Memory B cell (primary cell): ENCODE results near the gene ENTR1.

ENCODE experiments used
- ATAC-seq: fragments of 150-1000 bp; cut with Tn5 transposase; 2 replicates; pipeline ENCODE4 v1.10.0; 2021; ENCODE audit warnings: low read depth, mild to moderate bottlenecking, moderate library complexity
- DNase-seq, 2 donors: peaks; one replicate each; pipeline ENCODE4 v3.0.0; 2022; ENCODE audit warnings: low spot score in 2 of 2
- H3K27ac Mint-ChIP-seq: one replicate; pipeline ENCODE4 v1.8.0; 2022; ENCODE audit warnings: mild to moderate bottlenecking, moderate library complexity, mixed read lengths
- H3K27me3 Mint-ChIP-seq: one replicate; pipeline ENCODE4 v1.8.0; 2022; ENCODE audit warnings: mixed read lengths
- H3K36me3 Mint-ChIP-seq: one replicate; pipeline ENCODE4 v1.8.0; 2022; ENCODE audit warnings: mild to moderate bottlenecking, mixed read lengths
- H3K4me1 Mint-ChIP-seq: one replicate; pipeline ENCODE4 v1.8.0; 2022; ENCODE audit warnings: mixed read lengths
- H3K4me3 Mint-ChIP-seq: one replicate; pipeline ENCODE4 v1.8.0; 2022; ENCODE audit warnings: mild to moderate bottlenecking, moderate library complexity, mixed read lengths
- H3K9me3 Mint-ChIP-seq: one replicate; pipeline ENCODE4 v1.8.0; 2022; ENCODE audit warnings: mixed read lengths

Gene ENTR1, protein sequence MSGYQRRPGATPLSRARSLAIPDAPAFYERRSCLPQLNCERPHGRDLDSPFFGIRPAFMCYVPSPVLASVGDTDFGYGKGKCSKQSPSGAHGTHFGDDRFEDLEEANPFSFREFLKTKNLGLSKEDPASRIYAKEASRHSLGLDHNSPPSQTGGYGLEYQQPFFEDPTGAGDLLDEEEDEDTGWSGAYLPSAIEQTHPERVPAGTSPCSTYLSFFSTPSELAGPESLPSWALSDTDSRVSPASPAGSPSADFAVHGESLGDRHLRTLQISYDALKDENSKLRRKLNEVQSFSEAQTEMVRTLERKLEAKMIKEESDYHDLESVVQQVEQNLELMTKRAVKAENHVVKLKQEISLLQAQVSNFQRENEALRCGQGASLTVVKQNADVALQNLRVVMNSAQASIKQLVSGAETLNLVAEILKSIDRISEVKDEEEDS

DNA sequence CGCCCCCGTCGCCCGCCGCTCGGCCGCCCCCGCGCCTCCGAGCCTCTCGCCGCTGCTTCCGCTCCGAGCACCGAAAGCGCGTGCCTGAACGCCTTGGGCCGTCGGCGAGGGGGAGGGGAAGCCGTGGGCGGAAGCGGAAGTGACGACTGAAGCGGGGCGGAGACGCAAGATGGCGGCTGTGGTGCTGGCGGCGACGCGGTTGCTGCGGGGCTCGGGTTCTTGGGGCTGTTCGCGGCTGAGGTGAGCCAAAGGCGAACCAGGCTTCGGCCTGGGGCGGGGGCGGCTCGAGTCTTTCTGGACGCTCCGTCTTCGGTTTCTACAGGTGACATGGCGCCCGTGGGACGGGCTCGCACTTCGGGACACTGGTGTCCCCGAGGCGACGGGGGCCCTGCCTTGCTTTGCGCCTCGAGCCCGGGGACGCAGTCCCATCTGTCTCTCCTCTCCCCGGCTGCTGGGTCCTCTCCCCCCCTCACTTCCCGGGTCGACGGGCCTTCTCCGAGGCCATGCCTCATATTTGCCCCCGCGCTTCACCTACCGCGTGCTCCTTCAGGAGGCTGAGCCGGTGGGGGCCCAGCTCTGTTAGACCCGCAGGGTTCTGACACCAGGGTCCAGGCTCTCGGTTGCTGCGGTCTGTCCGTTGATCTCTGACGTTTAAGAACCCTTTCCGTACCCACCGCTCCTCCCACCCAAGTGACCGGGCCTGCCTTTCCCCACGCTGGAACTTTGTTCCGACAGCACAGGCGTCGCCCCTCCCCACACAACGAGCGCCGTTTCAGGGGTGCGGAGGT lies at the start of gene ENTR1, which contains the start of gene PMPCA:
ENTR1 (minus strand) TSS at position 115 of the 788 bp plus-strand sequence. CDS start 217 bp downstream, outside the sequence.
PMPCA (plus strand) TSS at position 159 of the 788 bp plus-strand sequence; CDS start at position 170, 11 bp downstream.
- no peaks in the 10 kb centered on the region for H3K27me3 Mint-ChIP-seq
- peaks cover 28% of the 10 kb centered on the region for H3K36me3 Mint-ChIP-seq

DNA sequence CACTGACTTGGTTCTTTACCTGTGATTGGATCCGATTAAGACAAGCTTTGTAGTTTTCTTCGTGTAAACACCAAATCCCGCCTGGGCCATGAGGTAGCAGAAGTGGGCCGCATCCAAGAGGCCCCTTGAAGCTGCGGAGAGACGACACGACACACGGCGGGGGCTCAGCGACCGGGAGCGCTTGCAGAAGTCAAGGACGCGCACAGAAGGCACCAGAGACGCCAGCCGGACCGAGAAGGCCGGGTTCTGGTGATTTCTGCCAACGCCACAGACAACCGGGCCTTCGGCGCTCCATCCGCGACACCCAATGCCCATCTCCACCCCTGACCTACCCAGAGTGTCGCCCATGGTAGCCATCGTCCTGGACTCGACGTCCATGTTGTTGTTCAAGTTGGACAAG lies 49.0 kb upstream of the ENTR1 start:
- Mint-ChIP-seq H3K9me3 (no peaks in the 10 kb centered on the region), H3K36me3 (peaks cover 28% of the 10 kb centered on the region), H3K27ac (no peak overlapping the region), H3K27me3 (no peaks in the 10 kb centered on the region), H3K4me3 (no peak overlapping the region), H3K4me1 (peaks cover 2% of the 10 kb centered on the region)
- ATAC-seq (no peak), DNase-seq (no peak)

More for the DNA sequence above, at the start of gene ENTR1, which contains the start of gene PMPCA:
- H3K9me3 Mint-ChIP-seq: peaks cover 5% of the 10 kb centered on the region
- peak; percentile 95 to 97 for DNase-seq
- peak within 1 kb of the TSS; percentile 94 for H3K27ac Mint-ChIP-seq
- H3K4me1 Mint-ChIP-seq: peaks cover 25% of the 10 kb centered on the region
- H3K4me3 Mint-ChIP-seq: peak within 1 kb of the TSS; percentile 88
- peak; percentile 83 for ATAC-seq

DNA sequence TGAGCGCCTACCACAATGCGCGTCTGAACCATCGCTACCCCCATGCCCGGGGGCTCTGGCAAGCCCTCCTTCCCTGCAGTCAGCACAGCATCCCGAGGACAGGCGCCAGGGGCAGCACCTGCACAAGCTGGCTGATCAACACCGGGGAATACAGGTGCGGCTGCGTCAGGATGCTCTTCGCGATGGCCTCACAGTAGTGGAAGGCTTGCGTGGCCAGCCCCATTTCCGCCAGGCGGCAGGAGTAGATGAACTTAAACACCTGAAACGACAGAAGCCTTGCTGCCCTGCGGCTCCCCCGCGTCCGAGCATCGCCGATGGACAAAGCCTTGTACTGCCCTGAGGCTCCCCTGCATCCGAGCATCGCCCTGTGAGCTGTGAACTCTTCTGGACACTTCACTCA lies 46.9 kb upstream of the ENTR1 start:
- Mint-ChIP-seq H3K27ac (no peak overlapping the region), H3K36me3 (peaks cover 27% of the 10 kb centered on the region), H3K4me1 (peaks cover 2% of the 10 kb centered on the region), H3K9me3 (no peaks in the 10 kb centered on the region), H3K4me3 (no peak overlapping the region), H3K27me3 (no peaks in the 10 kb centered on the region)
- DNase-seq: no peak
- ATAC-seq: no peak

DNA sequence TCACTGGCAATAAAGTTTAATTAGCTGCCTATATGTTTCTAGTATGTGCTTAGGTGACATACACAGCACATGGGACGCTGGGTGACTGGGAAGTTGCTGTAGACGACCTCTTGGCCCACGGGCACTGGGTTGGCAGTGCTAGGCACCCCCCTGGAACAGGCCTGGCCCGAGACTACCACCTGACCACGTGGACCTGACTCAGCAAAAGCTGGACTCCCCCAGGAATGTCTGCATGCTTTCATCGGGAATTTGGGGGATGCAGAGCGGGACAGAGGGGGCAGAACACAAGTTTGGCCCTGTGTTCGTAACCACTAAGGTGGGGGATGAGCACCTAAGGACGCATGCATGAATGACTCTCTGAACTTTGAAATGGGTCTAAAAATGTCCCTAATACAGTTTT lies 45.8 kb upstream of the ENTR1 start:
- H3K27me3 Mint-ChIP-seq: no peaks in the 10 kb centered on the region
- H3K4me1 Mint-ChIP-seq: peaks cover 2% of the 10 kb centered on the region
- H3K9me3 Mint-ChIP-seq: no peaks in the 10 kb centered on the region
- no peak overlapping the region for H3K27ac Mint-ChIP-seq
- H3K36me3 Mint-ChIP-seq: peaks cover 25% of the 10 kb centered on the region
- H3K4me3 Mint-ChIP-seq: no peak overlapping the region
- DNase-seq (no peak), ATAC-seq (no peak)

DNA sequence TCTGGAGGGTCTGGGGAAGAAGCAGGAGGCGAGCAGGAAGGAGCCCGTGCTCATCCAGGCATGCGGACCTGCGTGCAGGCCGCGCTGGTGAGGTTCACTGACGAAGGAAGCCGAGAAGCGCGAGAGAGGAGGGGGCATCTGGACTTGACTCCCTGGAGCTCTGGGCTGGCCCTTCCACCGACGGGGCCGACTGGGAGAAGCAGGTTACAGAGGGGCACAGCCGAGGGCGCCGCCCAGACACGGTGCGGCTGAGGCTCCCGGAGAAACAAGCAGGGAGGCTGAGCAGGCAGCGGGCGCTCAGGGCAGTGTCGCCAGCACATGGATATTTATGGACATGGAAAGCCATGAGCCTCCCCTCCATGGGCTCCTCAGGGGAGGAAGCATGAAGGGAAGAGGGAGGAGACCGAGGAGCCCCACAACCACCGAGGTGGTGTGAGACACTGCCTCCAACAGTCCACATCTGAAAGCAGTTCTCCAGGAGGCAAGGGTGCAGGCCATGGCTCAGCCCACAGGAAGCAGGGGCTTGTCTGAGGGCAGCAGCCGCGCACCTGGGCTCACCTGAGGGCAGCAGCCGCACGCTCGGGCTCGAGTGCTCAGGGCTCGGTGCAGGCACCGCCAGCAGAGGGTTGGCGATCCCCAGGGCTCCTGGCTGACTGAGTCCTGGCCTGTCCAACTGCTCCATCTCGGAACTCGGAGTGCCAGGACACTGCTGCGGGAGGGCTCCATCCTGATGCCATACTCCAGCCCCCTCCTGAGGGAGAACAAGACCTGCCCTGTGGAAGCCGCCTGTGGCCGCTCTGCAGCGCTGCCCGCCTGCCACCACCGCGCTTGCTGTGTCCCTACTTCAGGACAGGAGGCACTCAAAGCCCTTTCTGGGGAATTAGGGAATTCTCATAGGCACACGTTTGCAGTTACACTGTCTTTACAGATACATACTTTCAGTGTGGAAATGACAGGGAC lies 44.9 kb upstream of the ENTR1 start:
- H3K4me3 Mint-ChIP-seq: no peak overlapping the region
- no peaks in the 10 kb centered on the region for H3K9me3 Mint-ChIP-seq
- H3K27ac Mint-ChIP-seq: peak overlapping the region; percentile 53
- peaks cover 2% of the 10 kb centered on the region for H3K4me1 Mint-ChIP-seq
- H3K27me3 Mint-ChIP-seq: no peaks in the 10 kb centered on the region
- H3K36me3 Mint-ChIP-seq: peaks cover 33% of the 10 kb centered on the region
- ATAC-seq (no peak), DNase-seq (no peak)

DNA sequence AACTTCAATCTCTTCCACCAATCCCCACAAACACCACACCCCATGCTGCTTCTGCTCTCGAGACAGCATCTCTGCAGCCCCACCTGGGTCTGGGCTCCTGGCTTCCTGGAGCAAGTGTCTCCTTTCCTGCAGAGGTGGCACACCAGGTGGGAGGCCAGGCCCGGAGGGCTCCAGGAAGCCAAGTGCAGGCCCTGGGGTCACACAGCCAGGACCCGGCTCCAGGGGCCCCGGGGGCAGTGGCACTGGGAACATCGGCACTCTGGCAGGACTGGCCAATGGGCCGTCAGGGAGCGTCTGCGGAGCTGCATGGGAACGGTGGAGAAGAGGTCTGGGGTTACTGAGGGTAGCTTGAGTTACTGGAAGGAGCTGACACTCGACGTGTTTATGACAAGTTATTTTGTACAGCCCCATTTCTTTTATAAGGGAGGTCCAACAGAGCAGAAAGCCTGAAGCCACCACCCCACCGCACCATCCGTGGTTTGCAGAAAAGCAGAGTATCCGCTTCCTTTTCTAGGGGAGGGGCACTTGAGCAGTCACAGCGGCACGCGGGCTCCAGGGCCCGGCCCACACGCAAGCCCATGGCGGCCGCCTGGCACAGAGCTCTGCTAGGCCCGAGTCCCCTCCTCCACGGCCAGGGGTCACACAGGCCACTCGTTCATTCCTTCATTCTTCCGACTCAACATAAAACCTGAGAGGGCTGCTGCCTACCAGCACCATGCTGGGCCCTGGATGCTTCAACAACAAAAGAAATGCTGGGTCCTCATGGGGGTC lies 43.8 kb upstream of the ENTR1 start:
- H3K27ac Mint-ChIP-seq: peak overlapping the region; percentile 53
- H3K4me1 Mint-ChIP-seq: peaks cover 2% of the 10 kb centered on the region
- no peak overlapping the region for H3K4me3 Mint-ChIP-seq

DNA sequence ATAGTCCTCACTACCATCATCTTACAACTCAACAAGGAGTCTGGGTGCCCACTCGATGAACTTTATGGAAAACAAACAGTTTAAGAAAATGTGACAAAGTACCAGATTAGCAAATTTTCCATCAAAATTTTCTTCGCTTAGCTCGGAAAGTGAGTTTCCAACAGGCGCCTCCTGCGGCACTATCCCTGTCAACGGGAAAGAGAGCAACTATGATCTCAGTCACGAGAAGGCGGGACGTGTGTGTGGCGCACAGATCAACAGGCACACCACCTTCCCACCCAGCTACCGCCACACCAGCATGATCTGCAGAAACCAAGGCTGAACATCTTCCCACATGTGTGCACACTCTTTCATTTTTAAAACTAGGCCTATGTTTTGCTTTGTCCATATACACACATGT lies 42.9 kb upstream of the ENTR1 start:
- H3K36me3 Mint-ChIP-seq: peaks cover 29% of the 10 kb centered on the region
- H3K4me3 Mint-ChIP-seq: no peak overlapping the region
- DNase-seq (no peak), ATAC-seq (no peak)
- H3K4me1 Mint-ChIP-seq: peaks cover 2% of the 10 kb centered on the region
- H3K9me3 Mint-ChIP-seq: no peaks in the 10 kb centered on the region
- no peak overlapping the region for H3K27ac Mint-ChIP-seq
- H3K27me3 Mint-ChIP-seq: no peaks in the 10 kb centered on the region

More for the DNA sequence above, 43.8 kb upstream of the ENTR1 start:
- ATAC-seq (no peak), DNase-seq (no peak)
- H3K9me3 Mint-ChIP-seq: no peaks in the 10 kb centered on the region
- no peaks in the 10 kb centered on the region for H3K27me3 Mint-ChIP-seq
- peaks cover 32% of the 10 kb centered on the region for H3K36me3 Mint-ChIP-seq

DNA sequence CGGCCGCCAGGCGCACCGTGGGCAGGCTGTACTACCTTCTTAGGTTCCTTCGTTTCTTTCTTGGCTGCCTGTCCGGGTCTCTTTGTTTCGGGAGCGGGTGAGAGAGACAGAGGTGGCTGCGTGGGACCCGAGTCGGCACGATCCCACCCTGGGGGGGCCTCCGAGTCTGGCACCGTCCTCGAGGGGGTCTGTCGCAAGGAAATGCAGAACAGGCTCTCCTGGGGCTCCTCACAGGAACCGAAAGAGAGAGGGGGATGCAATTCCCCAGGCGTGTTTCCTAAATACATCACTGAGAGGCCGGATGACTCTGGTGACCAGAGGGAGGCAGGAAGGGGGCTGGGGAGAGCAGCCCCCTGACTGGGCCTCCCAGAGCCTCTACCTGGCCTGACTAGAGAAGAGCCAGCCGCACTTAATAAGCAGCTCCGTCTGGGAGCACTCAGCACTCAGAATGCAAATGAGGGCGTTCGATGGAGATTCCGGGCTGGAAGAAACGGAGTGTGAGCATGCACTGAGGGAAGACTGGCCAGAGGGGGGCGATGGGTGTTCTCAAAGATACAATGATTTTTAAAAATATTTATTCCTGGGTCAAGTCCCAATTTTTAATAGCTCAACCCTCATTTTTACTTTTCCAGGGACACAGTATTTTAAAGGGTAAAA lies 40.9 kb upstream of the ENTR1 start:
- peaks cover 4% of the 10 kb centered on the region for H3K4me1 Mint-ChIP-seq
- no peak for ATAC-seq
- H3K27ac Mint-ChIP-seq: no peak overlapping the region
- H3K36me3 Mint-ChIP-seq: peaks cover 38% of the 10 kb centered on the region
- no peaks in the 10 kb centered on the region for H3K9me3 Mint-ChIP-seq
- no peak for DNase-seq
- no peaks in the 10 kb centered on the region for H3K27me3 Mint-ChIP-seq
- no peak overlapping the region for H3K4me3 Mint-ChIP-seq

DNA sequence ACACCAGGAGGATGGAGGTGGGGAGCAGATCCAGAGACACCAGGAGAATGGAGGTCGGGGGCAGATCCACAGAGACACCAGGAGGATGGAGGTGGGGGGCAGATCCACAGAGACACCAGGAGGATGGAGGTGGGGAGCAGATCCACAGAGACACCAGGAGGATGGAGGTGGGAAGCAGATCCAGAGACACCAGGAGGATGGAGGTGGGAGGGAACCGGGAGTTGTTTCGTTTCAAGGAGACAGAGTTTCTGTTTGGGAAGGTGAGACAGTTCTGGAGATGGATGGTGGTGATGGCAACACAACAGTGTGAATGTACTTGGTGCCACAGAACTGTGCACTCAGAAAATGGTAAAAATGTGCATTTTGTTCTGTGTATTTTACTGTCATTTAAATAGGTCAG lies 38.2 kb upstream of the ENTR1 start:
- Mint-ChIP-seq H3K27ac (no peak overlapping the region), H3K27me3 (no peaks in the 10 kb centered on the region), H3K9me3 (no peaks in the 10 kb centered on the region), H3K36me3 (peaks cover 35% of the 10 kb centered on the region), H3K4me1 (peaks cover 2% of the 10 kb centered on the region), H3K4me3 (no peak overlapping the region)
- DNase-seq (no peak), ATAC-seq (no peak)

DNA sequence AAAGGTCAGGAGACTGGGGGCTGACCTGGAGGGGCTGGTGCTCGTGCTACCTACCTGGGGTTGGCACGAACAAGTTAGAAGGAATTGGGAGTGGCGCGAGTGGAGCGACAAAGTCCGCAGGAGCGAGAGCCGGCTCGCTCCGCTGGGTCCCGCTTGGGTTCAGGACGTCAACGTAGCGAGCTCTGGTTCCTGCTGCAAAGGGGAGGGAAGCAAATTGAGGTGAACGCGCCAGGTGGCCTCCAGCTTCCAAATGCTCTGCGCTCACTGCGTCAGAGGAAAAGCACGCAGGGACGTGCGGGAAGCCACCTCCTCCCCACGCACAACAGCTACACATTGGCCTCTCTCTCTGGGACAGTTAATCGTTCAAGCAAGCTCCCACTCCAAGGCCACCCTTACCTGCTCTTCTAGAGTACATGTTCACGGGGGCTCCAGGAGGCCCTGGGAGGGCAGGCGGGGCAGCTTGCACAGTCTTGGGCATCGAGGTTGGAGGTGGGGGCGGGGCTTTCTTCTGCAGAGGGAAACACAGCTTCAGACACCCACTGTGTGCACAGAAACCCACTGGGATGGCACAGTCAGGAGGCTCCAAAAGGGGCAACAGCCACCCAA lies 36.9 kb upstream of the ENTR1 start:
- Mint-ChIP-seq H3K4me3 (no peak overlapping the region), H3K27ac (no peak overlapping the region), H3K9me3 (no peaks in the 10 kb centered on the region), H3K36me3 (peaks cover 33% of the 10 kb centered on the region), H3K27me3 (no peaks in the 10 kb centered on the region), H3K4me1 (peaks cover 2% of the 10 kb centered on the region)
- DNase-seq (no peak), ATAC-seq (no peak)

DNA sequence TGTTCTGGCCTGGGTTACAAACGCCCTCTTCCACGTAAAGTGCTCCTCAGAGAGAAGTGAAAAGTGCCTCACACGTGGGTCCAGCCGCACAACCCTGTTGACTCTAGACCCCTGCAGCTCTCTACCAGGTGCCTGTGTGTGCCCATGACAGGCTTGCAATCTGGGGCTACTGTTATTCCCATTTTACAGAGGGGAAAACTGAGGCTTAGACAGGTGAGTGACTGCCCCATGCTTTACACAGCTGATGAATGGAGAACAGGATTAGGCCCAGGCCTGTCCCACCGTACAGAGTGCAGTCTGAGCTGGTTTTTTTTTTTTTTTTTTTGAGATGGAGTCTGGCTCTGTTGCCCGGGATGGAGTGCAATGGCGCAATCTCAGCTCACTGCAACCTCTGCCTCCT lies 35.4 kb upstream of the ENTR1 start:
- Mint-ChIP-seq H3K4me1 (peaks cover 2% of the 10 kb centered on the region), H3K27ac (no peak overlapping the region), H3K36me3 (peaks cover 28% of the 10 kb centered on the region), H3K9me3 (no peaks in the 10 kb centered on the region), H3K4me3 (no peak overlapping the region), H3K27me3 (no peaks in the 10 kb centered on the region)
- DNase-seq: no peak
- no peak for ATAC-seq

DNA sequence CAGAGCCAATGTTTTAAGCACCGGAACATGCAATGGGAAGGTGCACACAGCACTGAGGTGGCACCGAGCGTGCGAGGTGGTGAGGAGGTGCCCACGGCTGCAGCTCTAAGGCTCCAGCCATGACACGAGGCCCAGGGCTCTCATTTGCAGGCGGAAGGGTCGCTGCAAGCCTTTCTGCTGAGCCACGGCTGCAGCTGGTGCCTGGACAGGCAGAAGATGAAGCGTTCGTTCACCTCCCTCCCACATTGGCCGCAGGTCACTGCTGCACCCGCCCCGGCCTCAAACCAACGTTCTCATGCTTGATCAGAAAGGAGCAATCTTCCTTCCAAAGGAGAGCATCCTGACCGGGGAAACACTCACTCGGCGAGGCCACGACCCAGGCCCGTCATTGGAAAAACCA lies 33.7 kb upstream of the ENTR1 start:
- H3K4me3 Mint-ChIP-seq: no peak overlapping the region
- no peaks in the 10 kb centered on the region for H3K27me3 Mint-ChIP-seq
- H3K27ac Mint-ChIP-seq: no peak overlapping the region
- no peaks in the 10 kb centered on the region for H3K9me3 Mint-ChIP-seq
- H3K4me1 Mint-ChIP-seq: peaks cover 2% of the 10 kb centered on the region
- DNase-seq (no peak), ATAC-seq (no peak)
- peaks cover 20% of the 10 kb centered on the region for H3K36me3 Mint-ChIP-seq
